Midbrain (tissue), 1 donor: ENCODE results near the gene SAYSD1.

Experiments
- DNase-seq: peaks from one replicate; lab custom pipeline; 2025; lab: John Stamatoyannopoulos, UW

SAYSD1 gene

DNA sequence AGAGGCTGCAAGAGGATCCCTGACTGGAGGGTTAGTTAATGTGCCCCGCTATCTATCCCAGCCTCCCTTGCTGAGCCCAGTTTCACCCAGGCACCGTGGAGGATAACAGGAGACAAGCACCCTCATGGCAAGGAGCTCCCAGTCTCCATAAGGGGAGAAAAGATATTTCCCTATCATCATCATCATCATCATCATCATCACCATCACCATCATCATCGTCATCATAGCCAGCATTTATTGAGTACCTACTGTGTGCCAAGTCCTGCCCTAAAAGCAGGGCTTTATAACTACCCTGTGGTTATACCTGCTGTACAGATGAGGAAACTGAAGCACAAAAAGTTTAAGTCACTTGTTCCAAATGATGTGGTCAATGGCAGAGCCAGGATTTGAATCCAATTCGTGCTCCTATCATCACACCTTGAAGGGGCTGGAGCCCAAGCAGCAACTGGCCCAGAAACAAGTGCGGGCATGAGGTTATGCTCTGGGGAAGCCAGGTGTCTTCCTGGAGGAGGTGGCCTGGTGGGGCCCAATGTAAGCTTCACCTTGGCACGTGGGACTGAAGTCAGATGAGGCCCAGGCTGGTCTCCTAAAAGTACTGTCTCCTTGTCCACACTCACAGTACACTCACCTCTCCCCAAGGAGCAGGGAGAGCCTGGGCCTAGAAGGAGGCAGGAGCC, 56.4 kb downstream of the SAYSD1 start:
- no peak for DNase-seq

DNA sequence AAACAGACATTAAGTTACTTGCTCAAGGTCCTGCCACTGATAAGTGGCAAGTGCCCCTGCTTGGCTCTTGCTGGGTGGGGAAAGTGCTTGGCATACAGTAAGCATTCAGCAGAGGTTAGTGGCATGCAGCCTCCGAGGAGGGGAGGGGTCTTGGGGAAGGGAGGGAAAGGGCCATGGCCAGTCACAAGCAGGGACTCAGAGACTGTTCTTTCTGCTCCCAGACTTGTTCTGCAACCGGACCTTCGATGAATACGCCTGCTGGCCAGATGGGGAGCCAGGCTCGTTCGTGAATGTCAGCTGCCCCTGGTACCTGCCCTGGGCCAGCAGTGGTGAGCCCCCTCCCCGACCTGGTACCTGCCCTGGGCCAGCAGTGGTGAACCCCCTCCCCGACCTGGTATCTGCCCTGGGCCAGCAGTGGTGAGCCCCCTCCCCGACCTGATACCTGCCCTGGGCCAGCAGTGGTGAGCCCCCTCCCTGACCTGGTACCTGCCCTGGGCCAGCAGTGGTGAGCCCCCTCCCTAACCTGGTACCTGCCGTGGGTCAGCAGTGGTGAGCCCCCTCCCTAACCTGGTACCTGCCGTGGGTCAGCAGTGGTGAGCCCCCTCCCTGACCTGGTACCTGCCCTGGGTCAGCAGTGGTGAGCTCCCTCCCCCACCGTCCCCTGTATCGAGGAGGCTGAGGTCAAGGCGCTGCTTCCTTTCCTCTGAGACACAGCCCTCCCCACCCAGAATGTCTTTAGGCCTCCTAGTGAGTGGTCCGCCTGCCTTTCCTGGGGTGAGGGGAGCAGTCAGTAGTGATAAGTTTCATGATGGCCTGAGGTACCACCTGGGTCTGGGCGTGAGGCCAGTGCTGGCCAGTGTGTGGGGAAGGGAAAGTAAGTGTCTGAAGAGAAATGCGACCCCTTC, 57.5 kb downstream of the SAYSD1 start:
- no peak for DNase-seq

DNA sequence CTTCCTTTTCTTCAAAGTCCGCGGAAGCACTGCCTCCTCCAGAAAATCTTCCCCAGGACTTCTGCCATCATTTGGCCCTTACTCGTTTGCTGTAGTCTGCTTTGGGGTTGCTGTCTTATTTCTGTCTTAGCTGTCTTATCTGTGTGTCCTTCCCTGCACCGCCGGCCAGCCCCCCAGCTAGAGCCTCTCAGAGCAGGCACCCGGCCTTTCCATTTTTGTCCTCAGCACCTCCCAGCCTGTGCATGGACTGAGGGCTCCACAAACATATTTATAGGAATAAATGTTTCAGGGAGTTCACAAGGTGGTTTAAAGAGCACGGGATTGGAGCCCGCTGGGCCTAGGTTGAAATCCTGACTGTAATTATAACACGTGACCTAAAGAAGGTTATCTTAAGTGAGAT, 58.3 kb downstream of the SAYSD1 start:
- no peak for DNase-seq

DNA sequence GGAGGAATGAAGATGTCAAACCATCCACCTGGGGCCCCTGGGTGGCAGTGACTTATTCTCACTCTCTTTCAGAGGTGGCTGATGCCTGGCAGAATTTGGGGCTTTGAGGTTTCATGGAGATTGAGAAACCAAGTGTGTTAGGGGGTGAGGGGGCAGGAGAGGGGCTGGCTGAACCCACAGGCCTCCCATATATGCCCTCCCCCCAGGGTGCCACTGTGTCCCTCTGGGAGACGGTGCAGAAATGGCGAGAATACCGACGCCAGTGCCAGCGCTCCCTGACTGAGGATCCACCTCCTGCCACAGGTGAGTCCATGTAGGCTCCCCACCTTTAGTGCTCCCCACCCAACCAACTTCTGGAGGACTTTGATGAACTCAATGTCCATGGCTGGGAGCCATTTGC, 58.8 kb downstream of the SAYSD1 start:
- DNase-seq, result no peak

DNA sequence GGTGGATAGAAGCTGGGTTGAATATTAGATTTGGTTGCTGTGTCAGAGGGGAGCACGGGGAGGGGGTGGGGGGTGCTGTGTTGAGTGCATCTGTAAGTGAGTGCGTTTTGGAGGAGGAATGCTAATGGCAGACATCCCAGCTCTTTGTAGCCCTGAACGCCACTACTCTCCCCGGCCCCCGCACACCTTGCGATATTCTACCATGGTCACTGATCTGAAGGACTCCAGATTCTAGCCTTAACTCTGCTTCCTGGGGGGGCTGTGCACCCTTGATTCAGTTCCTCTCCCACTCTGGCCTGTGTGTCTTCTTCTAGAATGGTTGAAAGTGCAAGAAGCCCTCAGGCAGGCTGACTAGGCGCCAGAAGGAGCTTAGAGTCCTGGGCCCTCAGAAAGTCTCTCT, 59.3 kb downstream of the SAYSD1 start:
- DNase-seq, result no peak

DNA sequence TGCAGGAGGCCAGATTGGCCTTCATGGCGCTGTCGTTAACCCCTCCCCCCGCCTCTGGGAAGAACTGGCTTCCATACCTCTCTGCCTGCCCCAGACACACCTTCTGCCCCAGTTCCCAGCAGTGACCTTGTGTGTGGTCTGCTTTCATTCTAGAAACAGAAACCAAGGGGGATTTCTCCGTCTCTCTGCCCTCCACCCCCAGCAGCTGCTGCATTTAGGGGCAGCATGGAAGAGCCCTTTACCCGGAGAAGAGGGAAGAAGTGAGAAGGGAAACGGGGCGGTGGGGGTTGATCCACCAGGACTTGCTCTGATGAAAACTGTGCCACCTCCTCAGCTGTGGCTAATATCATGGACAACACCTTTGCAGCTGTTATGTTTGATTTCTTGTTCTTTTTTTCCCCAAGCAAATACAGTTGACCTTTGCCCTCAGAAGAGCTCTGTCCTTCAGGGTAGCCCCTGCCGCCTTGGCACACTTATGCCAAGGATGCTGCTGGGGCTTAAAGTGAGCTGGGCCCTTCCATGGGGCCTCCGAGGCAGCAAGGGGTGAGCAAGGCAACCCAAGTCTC, 60.3 kb downstream of the SAYSD1 start:
- no peak for DNase-seq
